ENCODE measurements around the gene ATP6V1G2.

Gene ATP6V1G2

DNA sequence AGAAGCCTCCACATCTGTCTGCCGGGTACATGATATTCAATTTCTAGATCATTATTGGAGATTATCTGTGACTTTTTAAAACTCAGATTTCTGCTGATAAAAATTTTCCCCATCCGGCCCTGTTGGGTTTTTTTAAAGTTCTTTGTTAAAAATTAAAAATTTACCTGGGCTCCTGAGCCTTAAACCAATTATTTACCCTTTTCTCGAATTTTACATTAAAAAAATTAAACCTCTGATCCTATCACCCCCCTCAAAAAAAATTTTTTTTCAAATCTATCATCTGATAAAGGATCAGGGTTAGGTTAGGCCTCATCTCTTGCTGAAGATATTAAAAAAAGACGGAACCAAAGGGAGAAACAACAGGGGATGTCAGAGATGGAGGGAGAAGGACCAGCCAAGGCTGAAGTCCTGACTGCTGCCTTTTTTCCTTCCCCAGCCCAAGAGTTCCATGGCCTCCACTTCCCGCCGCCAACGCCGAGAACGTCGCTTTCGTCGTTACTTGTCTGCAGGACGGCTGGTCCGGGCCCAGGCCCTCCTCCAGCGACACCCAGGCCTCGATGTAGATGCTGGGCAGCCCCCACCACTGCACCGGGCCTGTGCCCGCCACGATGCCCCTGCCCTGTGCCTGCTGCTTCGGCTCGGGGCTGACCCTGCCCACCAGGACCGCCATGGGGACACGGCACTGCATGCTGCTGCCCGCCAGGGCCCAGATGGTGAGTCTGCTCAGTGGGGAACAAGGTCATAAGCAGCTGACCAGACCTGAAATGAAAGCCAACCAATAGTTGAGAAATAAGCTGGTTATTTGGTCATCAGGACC, 1.5 kb upstream of the ATP6V1G2 start:
- no peak for DNase-seq (ENCODE audit: low read depth)
- H3K4me3 ChIP-seq (ENCODE audit: low read depth, low read length): peak overlapping the region; percentile 60
- no peak for TF ChIP-seq CTCF (IDR thresholded peaks at IDR 0.05; ENCODE audit: control insufficient read depth, extremely low read depth, insufficient read depth)

- peak; percentile 93 for DNase-seq (ENCODE audit: low read depth)
- H3K4me3 ChIP-seq (ENCODE audit: low read depth, low read length): peak within 1 kb of the TSS; percentile 60
- TF ChIP-seq CTCF (IDR thresholded peaks at IDR 0.05; ENCODE audit: control insufficient read depth, extremely low read depth, insufficient read depth): no peak
Measured at GRCh38 chr6:31546958-31547726, 734 bp upstream of the ATP6V1G2 start, which contains the start of gene NFKBIL1. Gene NFKBIL1, plus strand, starts transcription at chr6:31547608. Its CDS starts 87 bp downstream, at chr6:31547695.

GRCh38 chr6:31545291-31545690, 1.1 kb downstream of the ATP6V1G2 start:
- H3K4me3 ChIP-seq (ENCODE audit: low read depth, low read length): no peak overlapping the region
- no peak for TF ChIP-seq CTCF (IDR thresholded peaks at IDR 0.05; ENCODE audit: control insufficient read depth, extremely low read depth, insufficient read depth)
- DNase-seq (ENCODE audit: low read depth): no peak

GRCh38 chr6:31544676-31545075, 1.7 kb downstream of the ATP6V1G2 start:
- DNase-seq (ENCODE audit: low read depth): no peak
- no peak for TF ChIP-seq CTCF (IDR thresholded peaks at IDR 0.05; ENCODE audit: control insufficient read depth, extremely low read depth, insufficient read depth)
- H3K4me3 ChIP-seq (ENCODE audit: low read depth, low read length): no peak overlapping the region

DNA sequence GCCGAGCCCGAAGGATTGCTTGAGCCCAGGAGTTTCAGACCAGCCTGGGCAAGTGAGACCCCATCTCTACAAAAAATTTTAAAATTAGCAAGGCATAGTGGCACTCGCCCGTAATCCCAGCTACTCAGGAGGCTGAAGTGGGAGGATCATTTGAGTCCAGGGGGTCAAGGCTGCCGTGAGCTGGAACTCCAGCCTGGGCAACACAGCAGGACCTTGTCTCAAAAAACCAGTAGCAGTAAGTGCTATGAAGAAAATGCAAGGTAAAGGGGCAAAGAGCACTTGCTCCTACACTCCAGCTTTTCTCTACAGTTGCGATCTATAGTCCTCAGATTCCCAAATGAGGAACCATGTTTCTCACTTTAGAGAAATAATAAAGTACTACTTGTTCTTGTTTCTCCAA, 2.8 kb downstream of the ATP6V1G2 start:
- no peak for TF ChIP-seq CTCF (IDR thresholded peaks at IDR 0.05; ENCODE audit: control insufficient read depth, extremely low read depth, insufficient read depth)
- no peak for DNase-seq (ENCODE audit: low read depth)
- no peak overlapping the region for H3K4me3 ChIP-seq (ENCODE audit: low read depth, low read length)

- H3K4me3 ChIP-seq (ENCODE audit: low read depth, low read length): peak within 1 kb of the TSS; percentile 99
- no peak for TF ChIP-seq CTCF (IDR thresholded peaks at IDR 0.05; ENCODE audit: control insufficient read depth, extremely low read depth, insufficient read depth)
- DNase-seq (ENCODE audit: low read depth): peak; percentile 94
Measured at GRCh38 chr6:31541658-31542521, 4.5 kb downstream of the ATP6V1G2 start, which contains the start of gene DDX39B. Gene DDX39B, minus strand, starts transcription at chr6:31542003. Its CDS starts 1,471 bp downstream, at chr6:31540532.

Data from LNCaP clone FGC (cell line).